Activated T-cell treated with anti-CD3 and anti-CD28 coated beads for 4 hours (primary cell): Measurements from ENCODE around the gene TANGO2.

Source experiments
- DNase-seq: peaks from one replicate; pipeline ENCODE4 v3.0.0-alpha.2; 2020

TANGO2 gene, protein sequence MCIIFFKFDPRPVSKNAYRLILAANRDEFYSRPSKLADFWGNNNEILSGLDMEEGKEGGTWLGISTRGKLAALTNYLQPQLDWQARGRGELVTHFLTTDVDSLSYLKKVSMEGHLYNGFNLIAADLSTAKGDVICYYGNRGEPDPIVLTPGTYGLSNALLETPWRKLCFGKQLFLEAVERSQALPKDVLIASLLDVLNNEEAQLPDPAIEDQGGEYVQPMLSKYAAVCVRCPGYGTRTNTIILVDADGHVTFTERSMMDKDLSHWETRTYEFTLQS

DNA sequence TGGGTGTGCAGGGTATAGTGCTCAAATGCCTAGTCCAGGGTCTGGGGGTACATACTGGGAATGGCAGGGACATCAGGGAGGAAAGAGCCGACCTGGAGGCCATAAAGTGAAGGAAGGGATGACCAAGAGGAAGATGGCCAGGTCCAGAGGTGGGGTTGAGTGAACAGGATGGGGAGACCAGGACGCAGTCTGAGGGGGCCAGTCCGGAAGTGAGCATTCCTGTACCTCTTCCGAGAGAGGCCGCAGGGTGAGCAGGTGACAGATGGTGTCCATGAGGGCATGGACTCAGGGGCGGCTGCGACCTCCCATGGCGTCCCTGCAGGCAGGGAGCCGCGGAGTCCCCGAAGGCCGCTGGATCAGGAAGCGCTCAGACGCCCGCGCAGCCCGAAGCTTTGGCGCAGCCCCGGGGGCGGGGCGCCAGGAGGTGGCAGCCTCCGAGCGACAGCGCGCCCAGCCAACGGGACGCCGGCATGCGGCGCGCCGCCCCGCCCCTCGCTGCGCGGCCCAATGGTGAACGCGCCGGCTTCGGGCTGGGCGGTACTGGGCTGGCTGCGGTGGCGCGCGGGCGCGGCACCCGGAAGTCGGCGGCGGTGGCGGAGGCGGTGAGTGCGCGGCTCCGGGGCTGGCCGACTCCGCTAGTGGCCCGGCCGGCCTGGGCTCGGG lies at the start of gene TANGO2:
TANGO2 (plus strand) TSS at position 578 of the 663 bp plus-strand sequence. CDS start 15,689 bp downstream, outside the sequence.
- DNase-seq, result peak; percentile 87

- DNase-seq, result no peak
Measured at GRCh38 chr22:19971276-19972124, 49.4 kb upstream of the TANGO2 start.

DNA sequence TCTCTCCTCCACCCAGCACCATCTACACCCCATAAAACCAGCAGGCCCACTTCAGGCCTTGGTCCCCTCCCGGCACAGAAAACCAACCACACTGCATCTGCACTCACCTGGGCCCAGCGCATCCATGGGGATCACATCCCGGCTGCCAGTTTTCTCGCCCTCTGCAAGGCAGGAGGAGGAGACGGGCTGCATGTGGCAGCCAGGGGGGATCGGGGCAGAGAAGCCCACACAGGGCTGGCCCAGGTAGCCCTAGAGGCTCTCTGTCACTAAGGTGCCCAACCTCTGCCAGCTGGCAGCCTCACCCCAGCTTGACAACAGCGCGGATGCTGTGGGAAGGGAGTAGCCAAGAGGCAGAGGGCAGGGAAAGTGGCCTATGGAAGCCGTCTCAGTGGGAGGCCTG lies 48.7 kb upstream of the TANGO2 start:
- DNase-seq, result no peak

DNA sequence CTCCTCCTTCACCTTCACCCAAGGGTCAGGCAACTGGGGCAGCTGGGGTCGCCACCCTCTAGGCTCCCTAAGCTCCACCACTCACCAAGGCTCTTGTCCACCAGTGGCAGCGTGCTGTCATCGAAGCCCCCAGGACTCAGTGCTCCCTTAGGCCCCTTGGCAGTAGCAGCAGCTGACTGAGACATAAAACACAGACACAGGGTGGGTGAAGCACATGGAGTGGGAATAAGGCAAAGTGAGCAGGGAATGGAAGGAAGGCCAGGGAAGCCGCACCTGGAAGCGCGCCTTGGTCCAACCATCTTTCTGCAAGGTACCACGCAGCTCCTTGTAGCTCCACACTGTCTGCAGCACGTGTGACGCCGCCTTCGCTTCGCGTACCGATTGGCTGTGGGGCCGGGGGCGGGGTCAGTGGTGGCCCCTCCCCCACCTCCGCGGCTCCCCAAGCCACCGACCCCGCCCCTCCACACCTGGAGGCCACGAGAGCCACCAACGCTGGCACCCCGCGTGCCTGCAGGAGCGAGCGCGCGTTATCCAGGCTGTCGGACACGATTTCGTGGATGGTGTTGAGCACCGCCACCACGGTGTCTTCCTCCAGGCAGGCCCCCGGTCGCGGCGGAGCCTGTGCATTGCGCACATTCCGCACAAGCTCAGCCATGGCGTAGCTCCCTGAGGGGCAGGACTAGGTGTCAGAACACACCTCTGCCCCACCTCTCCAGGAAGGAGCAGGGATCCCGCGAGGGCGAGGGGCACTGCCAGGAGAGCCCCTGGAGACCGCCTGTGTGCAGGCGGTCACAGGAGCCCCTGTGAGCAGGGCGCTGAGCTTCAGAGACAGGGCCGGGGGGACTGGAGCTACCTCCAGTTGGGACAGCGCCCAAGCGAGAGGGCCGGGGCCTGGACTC lies 48.0 kb upstream of the TANGO2 start:
- no peak for DNase-seq

DNA sequence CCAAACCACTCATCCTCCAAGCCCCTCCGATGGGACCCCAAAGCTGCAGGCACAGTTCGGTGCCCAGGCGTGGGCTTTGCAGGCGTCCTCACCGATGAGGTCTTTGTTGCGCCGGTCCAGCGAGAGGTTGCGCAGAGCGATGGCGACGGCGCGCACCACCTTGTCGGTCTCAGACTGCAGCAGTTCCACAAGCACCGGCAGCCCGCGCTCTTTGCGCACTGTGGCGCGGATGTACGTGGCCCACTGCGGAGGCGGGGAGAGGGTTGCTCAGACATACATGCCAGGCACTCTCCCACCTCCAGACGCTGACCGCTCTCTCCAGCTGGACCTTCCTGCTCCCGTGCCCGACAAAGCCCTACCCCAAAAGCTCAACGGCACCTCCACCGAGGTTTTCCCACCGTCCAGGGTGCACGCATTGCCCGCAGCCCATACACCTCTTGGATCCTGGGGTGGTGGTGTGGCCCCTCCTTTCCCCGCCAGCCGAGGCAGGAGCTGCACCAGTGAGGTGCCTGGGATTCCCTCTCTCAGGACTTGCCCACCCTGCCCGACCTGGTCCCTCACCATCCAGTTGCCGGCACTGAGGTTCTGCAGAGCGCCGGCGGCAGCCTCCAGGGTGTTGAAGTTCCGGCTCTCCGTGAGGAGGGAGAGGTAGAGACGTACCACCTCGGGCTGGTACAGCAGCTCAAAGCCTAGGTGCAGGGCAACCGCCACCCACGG lies 47.2 kb upstream of the TANGO2 start:
- no peak for DNase-seq

GRCh38 chr22:19974268-19974861 lies 46.5 kb upstream of the TANGO2 start:
- no peak for DNase-seq

DNA sequence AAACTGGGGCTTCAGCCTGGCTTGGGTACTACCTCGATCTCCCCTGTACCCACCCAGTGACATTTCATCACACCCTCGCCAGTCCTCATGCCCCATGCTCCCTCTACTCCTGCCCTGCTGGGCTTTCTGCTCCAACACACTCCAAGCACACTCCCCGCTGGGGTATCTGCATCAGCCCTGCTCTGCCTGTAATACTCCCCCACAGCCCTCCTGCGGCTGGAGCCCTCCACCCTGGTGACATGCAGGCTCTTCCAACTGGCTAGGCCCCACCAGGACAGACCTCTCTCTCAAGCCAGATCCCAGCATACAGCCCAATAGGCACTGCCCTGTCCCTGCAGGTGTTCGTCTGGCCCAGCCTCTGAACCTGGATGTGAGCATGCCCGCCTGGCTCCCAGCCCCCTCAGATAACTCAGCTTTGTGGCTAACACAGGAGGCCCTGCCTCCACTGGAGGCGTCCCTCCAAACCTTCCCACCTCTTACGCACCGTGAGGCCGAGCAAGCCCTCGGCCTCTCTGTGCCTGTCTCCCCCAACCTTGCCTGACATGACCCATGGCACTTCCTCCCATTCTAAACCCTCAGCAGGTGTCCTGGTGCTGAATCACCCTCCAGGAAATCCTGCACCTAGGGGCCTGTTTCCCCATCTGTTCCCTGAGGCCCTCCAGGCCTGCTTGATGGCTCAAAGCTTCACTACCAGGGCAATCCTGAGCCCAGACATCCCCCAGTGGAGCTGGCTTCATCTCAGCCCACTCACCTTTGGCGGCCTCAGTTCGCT lies 45.8 kb upstream of the TANGO2 start:
- no peak for DNase-seq

DNA sequence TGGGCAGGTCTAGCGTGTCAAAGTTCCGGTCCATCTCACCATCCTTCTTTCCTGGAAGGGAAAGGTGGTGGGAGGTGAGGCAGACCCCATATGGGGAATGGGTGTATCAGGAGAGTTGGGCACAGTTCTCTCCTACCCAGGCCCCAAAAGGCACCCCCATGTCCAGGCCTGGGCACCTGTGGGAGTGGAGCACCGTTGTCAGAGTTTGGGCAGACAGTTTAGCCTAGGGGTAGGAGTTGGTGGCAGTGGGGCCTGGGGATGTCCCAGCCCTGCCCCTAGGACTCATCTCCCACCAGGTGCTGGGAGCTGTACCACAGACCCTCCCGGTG lies 45.2 kb upstream of the TANGO2 start:
- DNase-seq, result no peak

DNA sequence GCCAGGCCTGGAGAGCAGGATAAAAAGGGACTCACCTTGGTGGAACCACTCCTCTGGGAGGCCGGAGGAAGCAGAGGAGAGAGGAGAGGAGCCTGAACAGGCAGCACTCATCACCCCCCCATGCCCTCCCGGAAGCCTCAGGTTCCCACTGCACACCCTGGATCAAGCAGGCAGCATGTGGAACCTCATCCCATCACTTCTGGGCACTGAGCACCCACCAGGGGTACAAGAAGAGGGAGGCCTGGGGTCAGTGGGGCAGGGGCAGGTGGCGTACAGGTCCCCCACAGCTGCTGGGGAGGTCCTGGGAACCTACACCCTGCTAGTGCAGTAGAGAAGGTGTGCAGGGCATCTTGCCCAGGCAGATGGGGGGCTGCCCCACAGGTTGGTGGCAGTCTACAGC lies 44.2 kb upstream of the TANGO2 start:
- no peak for DNase-seq

- DNase-seq, result no peak
Measured at GRCh38 chr22:19977296-19978243, 43.3 kb upstream of the TANGO2 start.

GRCh38 chr22:19978748-19979147 lies 42.2 kb upstream of the TANGO2 start:
- DNase-seq, result no peak

- DNase-seq, result no peak
Measured at GRCh38 chr22:19979712-19980493, 41.0 kb upstream of the TANGO2 start.

- no peak for DNase-seq
Measured at GRCh38 chr22:19980766-19981165, 40.1 kb upstream of the TANGO2 start.

DNA sequence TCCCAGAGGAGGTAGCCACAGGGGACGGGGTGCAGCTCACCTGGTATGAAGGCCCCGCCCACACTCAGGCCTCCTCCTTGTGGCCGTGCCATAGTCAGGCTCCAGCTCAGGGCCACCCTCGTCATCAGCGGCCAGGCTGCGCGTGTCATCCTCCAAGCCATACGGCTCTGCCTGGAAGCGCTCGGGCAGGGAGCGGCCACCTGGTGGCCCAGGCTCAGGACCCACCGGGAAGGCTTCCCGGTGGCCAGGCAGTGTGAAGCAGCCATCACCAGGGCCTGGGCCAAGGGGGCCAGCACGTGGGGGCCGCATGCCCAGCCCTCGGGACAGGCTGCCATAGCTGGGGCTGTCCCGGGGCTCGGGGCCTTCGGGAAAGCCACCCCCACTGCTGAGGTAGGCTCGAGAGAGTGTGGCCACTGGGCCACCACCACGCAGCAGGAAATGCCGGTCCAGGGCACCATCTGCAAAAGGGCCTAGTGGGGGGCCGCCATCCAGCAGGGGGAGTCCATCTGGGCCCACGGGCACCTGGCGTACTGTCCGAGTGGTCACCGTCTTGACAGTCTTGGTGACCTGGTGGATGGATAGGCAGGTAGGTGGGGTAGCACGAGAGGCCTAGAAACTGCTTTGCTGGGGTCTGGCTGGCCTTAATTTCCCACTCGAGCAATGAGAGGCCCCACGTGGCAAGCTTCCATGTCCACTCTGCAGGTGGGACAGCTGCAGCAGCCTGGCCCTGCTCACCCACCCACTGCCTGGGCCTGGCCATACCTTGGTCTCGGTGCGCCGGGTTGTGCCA lies 39.5 kb upstream of the TANGO2 start:
- no peak for DNase-seq

DNA sequence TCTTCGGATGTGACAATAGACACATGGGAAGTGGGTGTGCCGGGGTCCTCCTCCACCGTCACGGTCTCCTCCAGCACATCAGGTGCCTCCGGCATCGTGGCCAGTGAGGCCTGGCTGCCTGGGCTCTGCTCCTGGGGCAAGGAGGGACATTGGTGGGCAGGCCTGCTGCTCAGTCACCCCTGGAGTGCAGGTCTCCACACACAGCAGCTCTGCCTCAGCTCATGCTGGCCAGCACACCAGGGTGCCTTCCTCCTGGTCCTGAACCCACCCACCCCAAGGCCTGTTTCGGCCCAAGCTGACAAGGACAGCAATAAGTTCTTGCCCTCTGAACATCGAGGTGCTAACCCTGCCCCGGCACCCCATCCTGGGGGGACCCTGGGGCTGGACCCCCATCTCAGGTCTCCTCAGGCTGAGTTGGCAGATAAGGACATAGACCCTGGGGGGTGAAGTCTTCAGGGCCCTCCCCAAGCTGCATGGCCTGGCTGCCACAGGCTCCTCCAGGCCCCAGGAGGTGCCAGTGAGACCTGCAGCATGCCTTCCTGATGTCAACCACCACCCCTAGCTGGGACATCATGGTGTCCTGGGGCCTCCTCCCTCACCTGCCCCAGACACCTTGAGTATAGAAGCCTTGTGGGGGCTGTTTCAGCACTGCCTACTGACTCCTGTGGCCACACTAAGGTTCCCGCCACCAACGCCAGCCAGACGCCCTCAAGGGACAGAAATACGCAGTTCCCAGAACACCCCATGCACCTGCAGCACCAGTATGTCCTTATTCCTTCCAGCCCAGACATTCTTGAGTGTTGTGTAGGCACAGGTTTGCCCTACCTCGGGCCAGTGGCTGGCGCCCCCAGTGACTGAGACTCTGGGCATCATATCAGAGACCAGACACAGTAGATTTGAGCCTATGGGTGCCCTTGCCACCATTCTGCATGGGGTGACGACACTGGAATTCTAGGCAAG lies 38.7 kb upstream of the TANGO2 start:
- no peak for DNase-seq

DNA sequence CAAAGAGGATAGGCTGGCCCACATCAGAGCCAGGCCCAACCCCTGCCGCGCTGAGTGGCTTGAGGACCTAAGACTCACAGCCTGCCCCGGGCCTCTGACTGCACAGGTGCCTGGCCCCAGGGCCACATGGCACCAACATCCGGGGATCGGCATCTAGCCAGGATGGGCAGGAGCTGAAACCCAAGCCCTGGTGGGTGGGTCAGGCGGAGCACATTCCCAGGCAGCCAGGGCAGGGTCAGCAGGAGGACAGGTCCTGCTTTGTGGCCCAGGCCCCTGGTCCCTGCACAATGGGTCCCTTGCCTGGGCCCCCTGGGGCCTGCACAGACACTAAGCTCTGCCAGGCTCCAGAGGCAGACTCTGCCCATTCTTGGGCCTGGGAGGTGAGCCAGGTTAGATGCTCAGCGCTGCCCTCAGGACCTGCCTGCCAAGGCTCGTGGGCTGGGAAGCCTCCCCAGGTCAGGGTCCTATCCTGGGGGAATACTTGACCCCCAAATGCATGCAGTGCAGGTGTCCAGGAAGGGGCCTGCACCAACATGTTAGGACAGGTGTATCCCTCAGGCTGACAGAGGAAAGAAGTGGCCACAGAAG lies 37.8 kb upstream of the TANGO2 start:
- DNase-seq, result no peak
